ENCODE results near the gene PCNX1. TPM values are rescaled to one million over a fixed set of nuclear protein-coding genes. Genes with fewer than 3 reads are reported as not detected.
A peak's percentile ranks its signal among the peaks of the same experiment; 100 is the strongest.

PCNX1 gene
- total RNA-seq, 1 donor from 2014 or later: 18.0 TPM

- no peak for TF ChIP-seq CTCF (conservative IDR thresholded peaks at IDR 0.05; ENCODE audit: low read depth, low read length)
- peak overlapping the region; percentile 89 for H3K4me3 ChIP-seq (ENCODE audit: low read depth, low read length)
- no peak for DNase-seq (ENCODE audit: low read depth)
Measured at GRCh38 chr14:70906793-70907175, 475 bp upstream of the PCNX1 start.

- TF ChIP-seq CTCF (conservative IDR thresholded peaks at IDR 0.05; ENCODE audit: low read depth, low read length): no peak
- DNase-seq (ENCODE audit: low read depth): no peak
- H3K4me3 ChIP-seq (ENCODE audit: low read depth, low read length): peak overlapping the region; percentile 89
Measured at GRCh38 chr14:70907996-70908934, 1.0 kb downstream of the PCNX1 start.

- DNase-seq (ENCODE audit: low read depth): no peak
- peak overlapping the region; percentile 89 for H3K4me3 ChIP-seq (ENCODE audit: low read depth, low read length)
- TF ChIP-seq CTCF (conservative IDR thresholded peaks at IDR 0.05; ENCODE audit: low read depth, low read length): no peak
Measured at GRCh38 chr14:70908935-70909641, 1.8 kb downstream of the PCNX1 start.

GRCh38 chr14:70909733-70910614 is 2.7 kb downstream of the PCNX1 start:
- no peak for TF ChIP-seq CTCF (conservative IDR thresholded peaks at IDR 0.05; ENCODE audit: low read depth, low read length)
- peak overlapping the region; percentile 89 for H3K4me3 ChIP-seq (ENCODE audit: low read depth, low read length)
- DNase-seq (ENCODE audit: low read depth): no peak

- no peak overlapping the region for H3K4me3 ChIP-seq (ENCODE audit: low read depth, low read length)
- no peak for DNase-seq (ENCODE audit: low read depth)
- TF ChIP-seq CTCF (conservative IDR thresholded peaks at IDR 0.05; ENCODE audit: low read depth, low read length): no peak
Measured at GRCh38 chr14:70915415-70915814, 8.2 kb downstream of the PCNX1 start.

- no peak for DNase-seq (ENCODE audit: low read depth)
- no peak for TF ChIP-seq CTCF (conservative IDR thresholded peaks at IDR 0.05; ENCODE audit: low read depth, low read length)
- no peak overlapping the region for H3K4me3 ChIP-seq (ENCODE audit: low read depth, low read length)
Measured at GRCh38 chr14:70916300-70916699, 9.0 kb downstream of the PCNX1 start.

All from epithelial cell of proximal tubule (primary cell).